AG04450 (cell line): ENCODE measurements around the gene ABCG4. TPM values are rescaled to one million over a fixed set of nuclear protein-coding genes. Genes with fewer than 3 reads are reported as not detected.

ENCODE experiments used
- CTCF ChIA-PET: fragments of 300-600, 350-600 bp; formaldehyde crosslinking; extraction: SDS; loops from one replicate; lab custom pipeline; 2022; ENCODE audit warnings: antibody characterized with exemption, inconsistent platforms; lab: Charles Lee
- POLR2A ChIA-PET: fragments of 350-600 bp; formaldehyde crosslinking; extraction: SDS; loops from one replicate; lab custom pipeline; 2021; ENCODE audit warnings: antibody characterized with exemption, inconsistent platforms; lab: Yijun Ruan, JAX
- DNase-seq: peaks from one replicate; pipeline ENCODE4 v3.0.0-alpha.2; 2011; ENCODE audit warnings: low read depth, low spot score
- H3K27ac ChIP-seq: one replicate; pipeline ENCODE4 v1.5.1; 2012; ENCODE audit warnings: low read depth, low read length, control low read depth
- H3K27me3 ChIP-seq: one replicate; pipeline ENCODE4 v1.6.0; 2012; ENCODE audit warnings: low read length; ENCODE audit not compliant: control insufficient read depth, insufficient read depth
- H3K4me3 ChIP-seq: 2 replicates; pipeline ENCODE4 v1.5.1; 2011; ENCODE audit warnings: mild to moderate bottlenecking, low read depth, low read length, control low read depth
- H3K9me3 ChIP-seq: 2 replicates; pipeline ENCODE4 v1.5.1; 2012; ENCODE audit warnings: low read length; ENCODE audit not compliant: control insufficient read depth, insufficient read depth
- CTCF ChIP-seq: IDR thresholded peaks from 2 replicates; pipeline ENCODE4 v1.5.1; 2011; ENCODE audit warnings: low read depth, low read length, control low read depth, inconsistent platforms
- polyA plus RNA-seq: library from polyadenylated mRNA; depleted of rRNA; stranded (reverse); fragments of >200 nt; gene quantifications from 2 replicates; pipeline ENCODE4 v1.2.3, GENCODE V29; 2011

ABCG4 gene
- polyA plus RNA-seq, 1 experiment: 0.21 TPM

GRCh38 chr11:119115484-119116234 is 33.2 kb upstream of the ABCG4 start:
- ChIA-PET CTCF (interaction anchor here (1.4 to 1.6 kb wide), 2 partner anchors 17 to 53 kb away, joined by 3 to 4 read pairs; no protein-coding TSS in a partner anchor), POLR2A (no interaction called here)
- DNase-seq: no peak

GRCh38 chr11:119116235-119116594 is 32.6 kb upstream of the ABCG4 start:
- no peaks in the 10 kb centered on the region for H3K27me3 ChIP-seq
- H3K9me3 ChIP-seq: no peaks in the 10 kb centered on the region
- H3K27ac ChIP-seq: no peak overlapping the region
- no peak for TF ChIP-seq CTCF
- no peak for DNase-seq
- CTCF ChIA-PET: interaction anchor here (1.4 to 1.6 kb wide), 2 partner anchors 17 to 53 kb away, joined by 3 to 4 read pairs; no protein-coding TSS in a partner anchor
- POLR2A ChIA-PET: no interaction called here
- H3K4me3 ChIP-seq: no peak overlapping the region

More at GRCh38 chr11:119115484-119116234, 33.2 kb upstream of the ABCG4 start:
- H3K4me3 ChIP-seq: no peak overlapping the region
- no peaks in the 10 kb centered on the region for H3K27me3 ChIP-seq
- H3K27ac ChIP-seq: no peak overlapping the region
- TF ChIP-seq CTCF: no peak
- H3K9me3 ChIP-seq: no peaks in the 10 kb centered on the region

- Histone ChIP-seq H3K27ac (no peak overlapping the region), H3K27me3 (no peaks in the 10 kb centered on the region), H3K4me3 (no peak overlapping the region), H3K9me3 (no peaks in the 10 kb centered on the region; the same call in 1 of the 2 replicates)
- DNase-seq: no peak
- POLR2A ChIA-PET: no interaction called here
- CTCF ChIA-PET: interaction anchor here (0.8 to 1.6 kb wide), 3 partner anchors 18 to 80 kb away, joined by 3 to 4 read pairs (median 3); no protein-coding TSS in a partner anchor
- no peak for TF ChIP-seq CTCF
These were observed 32.3 kb upstream of the ABCG4 start for GRCh38 chr11:119116601-119117000.

GRCh38 chr11:119117004-119117706 is 31.7 kb upstream of the ABCG4 start:
- CTCF ChIA-PET: interaction anchor here (0.8 to 2.1 kb wide), 3 partner anchors 52 to 89 kb away, joined by 3 to 7 read pairs (median 4); partner anchors contain the start of gene CBL
- H3K27me3 ChIP-seq: no peaks in the 10 kb centered on the region
- no peaks in the 10 kb centered on the region; the same call in 1 of the 2 replicates for H3K9me3 ChIP-seq
- TF ChIP-seq CTCF: no peak
- H3K27ac ChIP-seq: no peak overlapping the region
- POLR2A ChIA-PET: no interaction called here
- no peak overlapping the region for H3K4me3 ChIP-seq
- DNase-seq: no peak
